K562 (cell line): ENCODE measurements around the gene MUC5B. TPM values are rescaled to one million over a fixed set of nuclear protein-coding genes. Genes with fewer than 3 reads are reported as not detected.

Experiments used
- ATAC-seq: fragments of 200-7000 bp; cut with Tn5 transposase; 3 replicates; pipeline ENCODE4 v1.9.1; 2020; ENCODE audit warnings: moderate library complexity
- BruUV-seq: library from RNA; stranded (reverse); fragments of 400-500 nt; replicated peaks from 2 replicates; lab custom pipeline; 2021; lab: Mats Ljungman, UMichigan
- CTCF ChIA-PET: fragments of 300-600 bp; formaldehyde crosslinking; extraction: SDS; loops from one replicate; lab custom pipeline; 2021; ENCODE audit warnings: low intra/inter-chr PET ratio; lab: Yijun Ruan, JAX
- POLR2A ChIA-PET: fragments of 300-600, 350-650 bp; sonication (Branson Sonifier 250); formaldehyde crosslinking; extraction: SDS; loops from one replicate; lab custom pipeline; 2021; ENCODE audit warnings: antibody characterized with exemption, inconsistent platforms; lab: Yijun Ruan, JAX
- DNase-seq, 4 experiments: peaks; one replicate each; pipeline versions ENCODE4 v3.0.0 to v3.0.0-alpha.2; 2011 to 2018; ENCODE audit warnings: low spot score in 3 of 4, mixed read lengths in 3 of 4; ENCODE audit errors: extremely low read depth in 1 of 4
- FAIRE-seq: peaks from 2 replicates; lab custom pipeline; 2011; peaks lifted over from hg19 to GRCh38; lab: Jason Lieb, UNC
- H2AFZ ChIP-seq: 2 replicates; pipeline ENCODE4 v1.6.0; 2011; ENCODE audit warnings: low read depth, low read length, control low read depth, inconsistent platforms
- H3K27ac ChIP-seq: fragments of 200-600 bp; 3 replicates; pipeline ENCODE4 v1.8.0; 2011; ENCODE audit warnings: low read depth, mild to moderate bottlenecking, control low read depth, inconsistent platforms, low read length, moderate library complexity, mixed read lengths; ENCODE audit errors: extremely low read depth
- H3K27me3 ChIP-seq, 2 experiments: fragments of 300-600 bp in 1 of 2; 2 replicates in 1 of 2; 3 replicates in 1 of 2; pipeline versions ENCODE4 v1.6.0 to v1.8.0; 2011; ENCODE audit warnings: inconsistent platforms in 2 of 2, low read length in 2 of 2, mild to moderate bottlenecking in 1 of 2, mixed read lengths in 1 of 2, moderate library complexity in 1 of 2; ENCODE audit not compliant: control insufficient read depth in 2 of 2, insufficient read depth in 2 of 2
- H3K36me3 ChIP-seq: fragments of 300-600 bp; 3 replicates; pipeline ENCODE4 v1.8.0; 2011; ENCODE audit warnings: mild to moderate bottlenecking, low read length, inconsistent platforms; ENCODE audit not compliant: control insufficient read depth, insufficient read depth
- H3K4me1 ChIP-seq, 2 experiments: fragments of 200-600 bp in 1 of 2; replicated peaks in 1 of 2; 2 replicates in 1 of 2; 3 replicates in 1 of 2; pipeline versions ENCODE4 v1.5.1 to v1.8.0; 2011; ENCODE audit warnings: inconsistent platforms in 2 of 2, low read length in 2 of 2, mild to moderate bottlenecking in 1 of 2, mixed read lengths in 1 of 2, moderate library complexity in 1 of 2; ENCODE audit not compliant: control insufficient read depth in 2 of 2, insufficient read depth in 2 of 2
- H3K4me2 ChIP-seq: 2 replicates; pipeline ENCODE4 v1.6.1; 2011; ENCODE audit warnings: low read length, control low read depth, inconsistent platforms, mixed read lengths; ENCODE audit not compliant: insufficient read depth
- H3K4me3 ChIP-seq: fragments of 200-600 bp; sonication (generic), shearing (Covaris generic); 2 replicates; pipeline ENCODE4 v1.5.1; 2016; ENCODE audit warnings: control low read depth, inconsistent platforms
- H3K79me2 ChIP-seq: fragments of 200-600 bp; 3 replicates; pipeline ENCODE4 v1.8.0; 2011; ENCODE audit warnings: low read length, inconsistent platforms; ENCODE audit not compliant: control insufficient read depth, insufficient read depth
- H3K9ac ChIP-seq, 2 experiments: 2 replicates each; pipeline versions ENCODE4 v1.6.0 to v1.6.1; 2011; ENCODE audit warnings: low read depth in 2 of 2, low read length in 2 of 2, control low read depth in 1 of 2, inconsistent platforms in 1 of 2, mild to moderate bottlenecking in 1 of 2, mixed read lengths in 1 of 2; ENCODE audit not compliant: insufficient read depth in 1 of 2
- H3K9me1 ChIP-seq: one replicate; pipeline ENCODE4 v1.6.0; 2011; ENCODE audit warnings: inconsistent platforms, mild to moderate bottlenecking, low read length, moderate library complexity; ENCODE audit not compliant: control insufficient read depth, insufficient read depth
- H3K9me3 ChIP-seq: replicated peaks from 2 replicates; pipeline ENCODE4 v1.5.1; 2011; ENCODE audit warnings: low read depth, low read length, inconsistent platforms; ENCODE audit not compliant: control insufficient read depth, insufficient read depth
- H4K20me1 ChIP-seq: replicated peaks from 2 replicates; pipeline ENCODE4 v1.6.1; 2011; ENCODE audit warnings: low read length, inconsistent platforms, mixed read lengths; ENCODE audit not compliant: control insufficient read depth, insufficient read depth
- BCL6 ChIP-seq: fragments of 250-450 bp; sonication (Bioruptor Pico); IDR thresholded peaks from 2 replicates; pipeline ENCODE4 v1.4.0; 2020
- CC2D1A ChIP-seq: fragments of 450-650 bp; IDR thresholded peaks from 2 replicates; pipeline ENCODE4 v1.6.1; 2017; ENCODE audit warnings: mild to moderate bottlenecking
- GTF3C2 ChIP-seq: IDR thresholded peaks from 3 replicates; pipeline ENCODE4 v1.6.1; 2011; ENCODE audit warnings: borderline replicate concordance, mild to moderate bottlenecking, moderate library complexity; ENCODE audit not compliant: insufficient read length; ENCODE audit errors: extremely low read depth
- WGBS: fragments of 100-300 bp; shearing (Covaris generic); methylation state at CpG from one replicate; pipeline ENCODE4 v1.1.6; 2016; ENCODE audit warnings: low coverage, mixed read lengths; ENCODE audit not compliant: insufficient coverage; ENCODE audit errors: missing lambda C conversion rate; 5-methylcytosine and 5-hydroxymethylcytosine counted together
- in situ Hi-C: fragments of 300-500 bp; cut with MboI; formaldehyde crosslinking; loops from 4 replicates; pipeline ENCODE4 v1.15.0; 2018; ENCODE audit warnings: inconsistent platforms, mixed read lengths
- intact Hi-C: fragments of 100-400 bp; cut with micrococcal nuclease; formaldehyde crosslinking; loops from 2 replicates; pipeline ENCODE4 v1.14.2; 2022
- polyA plus RNA-seq, 8 experiments: library from polyadenylated mRNA; depleted of rRNA in 4 of 8; stranded (reverse) in 5 of 8; unstranded in 3 of 8; fragments of >200 nt; fragmentation: Nextera tagmentation in 2 of 8; fragmentation: Illumina TruSeq in 1 of 8; extraction: Ambion mirVana in 2 of 8; extraction: Trizol in 1 of 8; gene quantifications; 2 replicates each; pipeline versions ENCODE4 v1.2.1 to v1.2.3, GENCODE V29; 2011 to 2014; ENCODE audit warnings: inconsistent platforms in 1 of 8, missing spikeins in 1 of 8
- total RNA-seq, 7 experiments: library from RNA; depleted of rRNA in 6 of 7; stranded (reverse); fragments of >200 nt in 6 of 7; fragmentation: Illumina TruSeq in 2 of 7; extraction: Trizol in 2 of 7; gene quantifications; 2 replicates each; pipeline versions ENCODE4 v1.2.1 to v1.2.3, GENCODE V29; 2011 to 2021; ENCODE audit warnings: low replicate concordance in 1 of 7

MUC5B gene
- total and polyA plus RNA-seq, 9 of the 15 experiments (the other 6 are each of a cell fraction or from before 2014, with no cell fraction given): 0.04 to 0.95 TPM; not detected in 7

- Histone ChIP-seq H3K36me3 (peaks cover 26% of the 10 kb centered on the region; the same call in 2 of the 3 replicates), H3K9me3 (no peaks in the 10 kb centered on the region), H2AFZ (no peak overlapping the region), H3K27me3 (no peaks in the 10 kb centered on the region), H3K9ac (no peak overlapping the region), H3K79me2 (no peaks in the 10 kb centered on the region), H4K20me1 (no peaks in the 10 kb centered on the region), H3K27ac (no peak overlapping the region), H3K9me1 (peaks cover 8% of the 10 kb centered on the region), H3K4me1 (peaks cover 0 to 16% of the 10 kb centered on the region in 2 experiments; a peak in 2 of 5 replicates), H3K4me3 (no peak overlapping the region), H3K4me2 (no peak overlapping the region)
- intact Hi-C loops (no loop called here), in situ Hi-C loops (no loop called here)
- FAIRE-seq (no peak), ATAC-seq (no peak), DNase-seq (no peak)
- 88% methylated on average over 30 of the region's 37 CpGs for WGBS
- no TSS peak for BruUV-seq
- POLR2A ChIA-PET: no interaction called here
- TF ChIP-seq BCL6 (CRISPR knock-in tag) (no peak), CC2D1A (no peak), GTF3C2 (no peak)
- CTCF ChIA-PET: no interaction called here
Measured at GRCh38 chr11:1276866-1277615, 54.2 kb downstream of the MUC5B start.
